Measurements from ENCODE around the gene CDH2. TPM values are rescaled to one million over a fixed set of nuclear protein-coding genes. Genes with fewer than 3 reads are reported as not detected.

Gene CDH2
- total and polyA plus RNA-seq, 4 donors: 14.2 to 49.5 (median 26.4) TPM

GRCh38 chr18:28120828-28121515 lies 56.0 kb downstream of the CDH2 start:
- no peak for DNase-seq (ENCODE audit: low spot score)
- Histone ChIP-seq H3K4me3 (ENCODE audit: low read depth in 1 of 3, low read length in 3 of 3) (no peak overlapping the region), H3K36me3 (ENCODE audit: control insufficient read depth in 4 of 4, insufficient read depth in 3 of 4, low read depth in 1 of 4, low read length in 3 of 4) (no peaks in the 10 kb centered on the region), H3K27ac (ENCODE audit: low read depth in 1 of 2, low read length in 2 of 2) (no peak overlapping the region), H3K4me1 (ENCODE audit: control insufficient read depth in 4 of 4, insufficient read depth in 4 of 4, low read length in 3 of 4) (peaks cover 2 to 37% (median 34%) of the 10 kb centered on the region in 4 donors), H3K9ac (ENCODE audit: low read depth in 1 of 2, low read length in 2 of 2) (no peak overlapping the region), H3K9me3 (ENCODE audit: control insufficient read depth in 4 of 4, low read length in 3 of 4) (no peaks in the 10 kb centered on the region), H3K27me3 (ENCODE audit: control insufficient read depth in 4 of 4, insufficient read depth in 4 of 4, low read length in 3 of 4) (no peaks in the 10 kb centered on the region)
- WGBS: 94% methylated on average over 2 of the region's 2 CpGs
- TF ChIP-seq NR2F2 (IDR thresholded peaks at IDR 0.05) (no peak), ZBTB33 (IDR thresholded peaks at IDR 0.05) (no peak), MAX (IDR thresholded peaks at IDR 0.05) (no peak), GABPA (IDR thresholded peaks at IDR 0.05 in 1 of 2, conservative IDR thresholded peaks at IDR 0.05 in 1 of 2) (no peak)

GRCh38 chr18:28116461-28116860 lies 60.5 kb downstream of the CDH2 start:
- no peak for DNase-seq (ENCODE audit: low spot score)
- Histone ChIP-seq H3K9ac (ENCODE audit: low read depth in 1 of 2, low read length in 2 of 2) (no peak overlapping the region), H3K4me3 (ENCODE audit: low read depth in 1 of 3, low read length in 3 of 3) (no peak overlapping the region), H3K9me3 (ENCODE audit: control insufficient read depth in 4 of 4, low read length in 3 of 4) (no peaks in the 10 kb centered on the region), H3K36me3 (ENCODE audit: control insufficient read depth in 4 of 4, insufficient read depth in 3 of 4, low read depth in 1 of 4, low read length in 3 of 4) (no peaks in the 10 kb centered on the region), H3K27me3 (ENCODE audit: control insufficient read depth in 4 of 4, insufficient read depth in 4 of 4, low read length in 3 of 4) (no peaks in the 10 kb centered on the region), H3K27ac (ENCODE audit: low read depth in 1 of 2, low read length in 2 of 2) (no peak overlapping the region), H3K4me1 (ENCODE audit: control insufficient read depth in 4 of 4, insufficient read depth in 4 of 4, low read length in 3 of 4) (peaks cover 0 to 22% (median 12%) of the 10 kb centered on the region in 4 donors)
- WGBS: 18% methylated on average over 1 of the region's 1 CpG
- TF ChIP-seq CTCF (IDR thresholded peaks at IDR 0.05; ENCODE audit: low read depth, low read length, missing input control): no peak
- no peak for TF ChIP-seq GABPA (IDR thresholded peaks at IDR 0.05 in 1 of 2, conservative IDR thresholded peaks at IDR 0.05 in 1 of 2)
- TF ChIP-seq HNF4A (conservative IDR thresholded peaks at IDR 0.05): peak; percentile 43 to 45
- TF ChIP-seq ZBTB33 (IDR thresholded peaks at IDR 0.05): no peak
- no peak for TF ChIP-seq NR2F2 (IDR thresholded peaks at IDR 0.05)
- TF ChIP-seq ATF3 (IDR thresholded peaks at IDR 0.05): no peak
- TF ChIP-seq EGR1 (IDR thresholded peaks at IDR 0.05; ENCODE audit: low read depth in 2 of 2): no peak
- TF ChIP-seq RAD21 (IDR thresholded peaks at IDR 0.05): peak in 1 of 2 donors; percentile 29
- peak; percentile 38 for TF ChIP-seq YY1 (IDR thresholded peaks at IDR 0.05)
- peak; percentile 29 for TF ChIP-seq SP1 (IDR thresholded peaks at IDR 0.05)
- TF ChIP-seq MAX (IDR thresholded peaks at IDR 0.05): peak; percentile 25
- TF ChIP-seq TAF1 (conservative IDR thresholded peaks at IDR 0.05): no peak
- peak; percentile 66 to 68 for TF ChIP-seq RXRA (IDR thresholded peaks at IDR 0.05)
- no peak for TF ChIP-seq HNF4G (IDR thresholded peaks at IDR 0.05)
- TF ChIP-seq REST (IDR thresholded peaks at IDR 0.05): no peak
- no peak for TF ChIP-seq FOXA2 (IDR thresholded peaks at IDR 0.05)
